SKM-1 (cell line): Measurements from ENCODE around the gene PODXL2.
"Not testable (repeated sequence)": the region's sequence is repeated elsewhere in the genome, so short reads cannot be mapped to it uniquely, and the experiment has no call there.

Experiments
- DNase-seq: peaks from one replicate; lab custom pipeline; 2025; ENCODE audit not compliant: unreplicated experiment; lab: John Stamatoyannopoulos, UW

The PODXL2 gene

GRCh38 chr3:127704840-127705239, 75.9 kb downstream of the PODXL2 start:
- DNase-seq, result not testable (repeated sequence)

DNA sequence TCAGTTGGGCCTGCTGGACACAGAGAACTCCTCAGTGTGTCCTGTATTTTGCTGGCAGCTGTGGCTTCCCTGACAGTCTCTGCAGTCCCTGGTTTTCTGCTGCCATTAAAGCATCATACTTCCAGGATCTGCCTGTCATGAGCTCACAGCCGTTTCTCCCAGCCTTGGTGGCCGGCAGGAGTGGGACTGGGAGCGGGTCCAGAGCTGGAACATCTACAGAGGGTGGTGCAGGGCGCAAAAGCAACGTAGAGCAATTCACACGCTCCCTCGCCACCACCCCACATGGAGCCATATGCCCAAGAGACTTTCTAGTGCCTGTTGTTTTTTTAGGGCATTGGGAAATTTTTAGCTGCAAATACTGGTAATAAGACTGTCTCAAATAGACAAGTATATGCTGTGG, 77.3 kb downstream of the PODXL2 start:
- DNase-seq, result no peak

- no peak for DNase-seq
These were observed 77.9 kb downstream of the PODXL2 start for GRCh38 chr3:127706785-127707351.

- no peak for DNase-seq
These were observed 78.9 kb downstream of the PODXL2 start for GRCh38 chr3:127707851-127708411.

GRCh38 chr3:127708837-127709236, 79.9 kb downstream of the PODXL2 start:
- DNase-seq, result no peak

- DNase-seq, result no peak
These were observed 80.5 kb downstream of the PODXL2 start for GRCh38 chr3:127709320-127710060.

DNA sequence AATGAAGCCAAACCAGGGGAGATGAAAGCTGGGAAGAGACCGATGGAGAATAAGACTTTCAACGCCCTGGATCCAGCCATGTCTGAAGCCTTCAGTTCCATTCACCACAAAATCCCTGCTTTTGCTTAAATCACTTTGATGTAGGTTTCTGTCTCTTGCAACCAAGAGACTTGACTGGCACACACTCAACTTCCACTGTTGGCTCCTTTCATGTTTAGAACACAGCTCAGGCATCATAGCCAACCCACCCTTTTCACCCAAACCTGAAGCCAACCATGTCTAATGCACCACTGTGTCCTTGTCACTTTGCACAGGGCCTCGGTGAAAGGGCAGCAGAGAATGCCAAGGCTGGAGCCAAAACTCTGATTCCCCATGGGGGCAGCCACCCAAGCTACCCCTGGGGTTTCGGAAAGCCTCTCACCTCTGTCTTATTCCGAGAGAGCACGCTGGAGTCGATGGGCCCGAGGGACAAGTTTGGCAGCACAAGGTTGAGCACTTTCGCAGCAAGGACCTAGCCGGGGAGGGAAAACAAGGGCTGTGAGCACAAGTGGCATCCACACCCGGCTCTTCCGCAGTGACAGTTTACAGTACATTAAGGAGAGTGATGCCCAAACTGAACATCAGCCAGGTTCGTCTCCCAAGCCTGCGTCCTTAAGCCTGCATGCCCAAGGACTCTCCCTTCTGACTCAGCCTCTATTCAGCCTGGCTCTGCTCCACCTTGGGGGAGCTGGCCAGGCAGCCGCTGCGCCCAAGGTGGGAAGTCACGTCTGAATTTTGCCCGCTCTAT, 81.4 kb downstream of the PODXL2 start:
- no peak for DNase-seq

DNA sequence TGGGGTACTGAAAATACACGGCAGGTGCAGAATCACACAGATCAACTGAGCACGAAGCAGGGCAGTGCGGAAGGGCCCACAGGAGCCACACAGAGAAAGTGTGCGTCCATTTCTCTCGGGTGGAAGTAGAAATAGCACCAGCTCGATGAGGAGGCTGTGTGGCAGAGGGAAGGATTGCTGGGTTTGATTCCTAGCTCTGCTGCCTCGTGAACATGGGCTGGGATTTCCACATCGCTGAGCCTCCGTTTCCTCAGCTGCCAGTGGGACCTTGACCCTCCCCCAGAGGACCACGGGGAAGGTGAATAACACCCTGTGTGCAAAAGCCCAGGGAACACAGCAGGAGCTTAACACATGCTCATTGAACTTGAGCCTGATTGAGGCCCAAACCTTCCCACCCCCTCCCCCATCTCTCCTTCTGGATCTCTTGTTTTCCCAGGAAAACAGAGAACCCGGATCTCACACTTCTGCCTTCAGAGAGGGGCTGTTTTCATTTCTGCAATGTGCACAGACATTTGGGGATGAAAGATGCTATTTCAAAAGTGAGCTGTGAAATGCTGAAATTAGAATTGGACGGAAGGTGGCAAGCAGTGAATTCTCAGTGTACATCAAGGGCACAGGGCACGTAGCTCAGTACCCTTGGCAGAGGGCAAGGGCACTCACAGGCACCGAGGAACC, 82.2 kb downstream of the PODXL2 start:
- DNase-seq, result no peak

GRCh38 chr3:127711896-127712295, 82.9 kb downstream of the PODXL2 start:
- DNase-seq, result no peak

DNA sequence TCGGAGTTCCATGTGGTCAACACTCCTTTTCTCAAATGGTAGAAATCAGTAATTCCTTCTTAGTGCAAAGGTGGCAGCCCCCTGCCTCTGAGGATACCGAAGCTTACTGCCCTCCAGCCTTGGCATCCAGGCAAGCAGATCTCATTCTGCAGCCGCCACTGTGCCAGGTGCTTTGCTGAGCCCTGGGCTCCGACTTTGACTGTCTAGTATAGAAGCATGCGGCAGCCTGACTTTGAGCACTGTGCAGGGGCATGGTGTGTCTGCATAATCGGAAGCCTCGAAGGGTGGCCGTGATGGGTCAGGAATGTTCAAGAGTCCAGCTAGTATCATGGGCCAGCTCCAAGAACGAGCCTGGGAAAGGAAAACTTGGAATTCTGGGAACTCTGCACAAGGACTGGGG, 83.5 kb downstream of the PODXL2 start:
- DNase-seq, result no peak

- no peak for DNase-seq
These were observed 84.1 kb downstream of the PODXL2 start for GRCh38 chr3:127712881-127713771.

GRCh38 chr3:127714125-127714571, 85.2 kb downstream of the PODXL2 start:
- no peak for DNase-seq

- no peak for DNase-seq
These were observed 85.9 kb downstream of the PODXL2 start for GRCh38 chr3:127714866-127715265.

- no peak for DNase-seq
These were observed 86.5 kb downstream of the PODXL2 start for GRCh38 chr3:127715532-127715931.

- DNase-seq, result no peak
These were observed 87.4 kb downstream of the PODXL2 start for GRCh38 chr3:127716384-127716783.

- DNase-seq, result no peak
These were observed 88.6 kb downstream of the PODXL2 start for GRCh38 chr3:127717357-127718244.

DNA sequence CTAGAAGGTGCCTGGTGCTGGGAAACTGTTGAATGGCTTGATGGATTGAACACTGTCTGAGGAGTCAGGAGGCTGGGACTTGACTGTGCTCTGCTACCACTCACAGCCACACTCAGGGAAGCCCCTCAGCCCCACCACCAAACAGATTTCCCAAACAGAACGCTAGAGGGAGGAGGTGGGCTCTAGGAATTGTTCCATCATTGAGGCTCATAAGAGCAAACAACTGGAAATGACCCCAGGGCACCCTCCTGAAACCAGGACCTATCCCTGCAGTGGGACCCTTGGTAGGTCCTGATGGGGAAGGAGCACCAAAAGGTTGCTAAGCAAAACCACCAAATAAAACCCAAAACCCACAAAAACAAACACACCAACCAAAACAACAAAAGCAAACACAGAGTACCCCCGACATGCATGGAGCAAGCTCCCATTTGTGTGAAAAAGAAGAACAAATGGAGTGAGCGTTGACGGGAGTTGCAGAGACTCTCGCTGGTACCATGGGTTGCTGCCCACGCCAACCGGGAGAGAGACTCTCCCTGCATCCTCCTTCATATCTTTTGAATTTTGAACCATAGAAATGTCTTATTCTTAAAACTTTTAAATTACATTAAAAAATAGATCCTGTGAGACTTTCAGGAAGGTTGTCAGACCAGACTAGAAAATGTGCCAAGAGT, 89.4 kb downstream of the PODXL2 start:
- DNase-seq, result no peak

GRCh38 chr3:127718916-127719290, 89.9 kb downstream of the PODXL2 start:
- DNase-seq, result no peak

- DNase-seq, result no peak
These were observed 90.4 kb downstream of the PODXL2 start for GRCh38 chr3:127719369-127719768.
